Osteoblast (primary cell): Measurements from ENCODE around the gene C12orf75. TPM values are rescaled to one million over a fixed set of nuclear protein-coding genes. Genes with fewer than 3 reads are reported as not detected.

Source experiments
- DNase-seq: peaks from one replicate; pipeline ENCODE4 v3.0.0; 2011; ENCODE audit warnings: low spot score, mixed read lengths; ENCODE audit not compliant: insufficient read length; ENCODE audit errors: missing footprints
- H2AFZ ChIP-seq: 2 replicates; pipeline ENCODE4 v1.6.0; 2011; ENCODE audit warnings: mild to moderate bottlenecking, low read length
- H3K27ac ChIP-seq: 2 replicates; pipeline ENCODE4 v1.5.1; 2011; ENCODE audit warnings: mild to moderate bottlenecking, low read depth, low read length, moderate library complexity
- H3K27me3 ChIP-seq: 2 replicates; pipeline ENCODE4 v1.6.0; 2012; ENCODE audit warnings: mild to moderate bottlenecking, control low read depth, inconsistent platforms, low read length, moderate library complexity; ENCODE audit not compliant: insufficient read depth
- H3K36me3 ChIP-seq: 2 replicates; pipeline ENCODE4 v1.5.1; 2011; ENCODE audit warnings: mild to moderate bottlenecking, low read length, control low read depth, moderate library complexity; ENCODE audit not compliant: insufficient read depth
- H3K4me1 ChIP-seq: 2 replicates; pipeline ENCODE4 v1.5.1; 2011; ENCODE audit warnings: mild to moderate bottlenecking, low read length, control low read depth, moderate library complexity; ENCODE audit not compliant: insufficient read depth
- H3K4me2 ChIP-seq: 2 replicates; pipeline ENCODE4 v1.6.0; 2011; ENCODE audit warnings: mild to moderate bottlenecking, low read length; ENCODE audit not compliant: insufficient read depth
- H3K4me3 ChIP-seq: fragments of 200-600 bp; sonication (generic); 3 replicates; pipeline ENCODE4 v1.5.1; 2012; ENCODE audit warnings: mild to moderate bottlenecking, low read length, inconsistent platforms; ENCODE audit not compliant: insufficient read depth
- H3K79me2 ChIP-seq: 2 replicates; pipeline ENCODE4 v1.6.0; 2012; ENCODE audit warnings: mild to moderate bottlenecking, low read length, control low read depth, inconsistent platforms; ENCODE audit not compliant: insufficient read depth
- H3K9me3 ChIP-seq: 2 replicates; pipeline ENCODE4 v1.5.1; 2011; ENCODE audit warnings: low read depth, low read length, control low read depth
- H4K20me1 ChIP-seq: 2 replicates; pipeline ENCODE4 v1.6.0; 2012; ENCODE audit warnings: mild to moderate bottlenecking, low read length, control low read depth; ENCODE audit not compliant: insufficient read depth
- CTCF ChIP-seq: IDR thresholded peaks from 2 replicates; pipeline ENCODE4 v1.5.1; 2011; ENCODE audit warnings: mild to moderate bottlenecking, low read depth, low read length, moderate library complexity; ENCODE audit errors: extremely low read depth
- total RNA-seq: library from RNA; depleted of rRNA; stranded (reverse); fragments of >200 nt; gene quantifications from 2 replicates; pipeline ENCODE4 v1.2.3, GENCODE V29; 2012

The C12orf75 gene
- total RNA-seq, 1 donor, result 48.5 TPM

- Histone ChIP-seq H3K36me3 (peaks cover 38% of the 10 kb centered on the region), H3K27me3 (no peaks in the 10 kb centered on the region), H3K4me2 (no peak overlapping the region), H4K20me1 (no peaks in the 10 kb centered on the region), H2AFZ (no peak overlapping the region), H3K9me3 (no peaks in the 10 kb centered on the region), H3K27ac (no peak overlapping the region), H3K4me1 (no peaks in the 10 kb centered on the region), H3K4me3 (no peak overlapping the region), H3K79me2 (peaks cover 4% of the 10 kb centered on the region)
- no peak for DNase-seq
- no peak for TF ChIP-seq CTCF
Measured at GRCh38 chr12:105374303-105374702, 43.8 kb downstream of the C12orf75 start.

- DNase-seq, result no peak
- no peaks in the 10 kb centered on the region for H3K27me3 ChIP-seq
Measured at GRCh38 chr12:105377077-105377476, 46.6 kb downstream of the C12orf75 start.

GRCh38 chr12:105378911-105379310, 48.4 kb downstream of the C12orf75 start:
- H4K20me1 ChIP-seq, result no peaks in the 10 kb centered on the region
- no peaks in the 10 kb centered on the region for H3K79me2 ChIP-seq
- H3K27me3 ChIP-seq, result no peaks in the 10 kb centered on the region
- no peak overlapping the region for H3K4me3 ChIP-seq
- H2AFZ ChIP-seq, result no peak overlapping the region
- peak; percentile 44 for TF ChIP-seq CTCF
- H3K27ac ChIP-seq, result no peak overlapping the region
- peaks cover 11% of the 10 kb centered on the region for H3K4me1 ChIP-seq
- no peak overlapping the region for H3K4me2 ChIP-seq
- no peak for DNase-seq
- peaks cover 6% of the 10 kb centered on the region for H3K36me3 ChIP-seq
- H3K9me3 ChIP-seq, result no peaks in the 10 kb centered on the region

More at GRCh38 chr12:105377077-105377476, 46.6 kb downstream of the C12orf75 start:
- H3K79me2 ChIP-seq, result no peaks in the 10 kb centered on the region
- H4K20me1 ChIP-seq, result no peaks in the 10 kb centered on the region
- no peaks in the 10 kb centered on the region for H3K4me1 ChIP-seq
- no peaks in the 10 kb centered on the region for H3K9me3 ChIP-seq
- H3K27ac ChIP-seq, result no peak overlapping the region
- no peak overlapping the region for H2AFZ ChIP-seq
- H3K4me2 ChIP-seq, result no peak overlapping the region
- H3K4me3 ChIP-seq, result no peak overlapping the region
- no peak for TF ChIP-seq CTCF
- peaks cover 21% of the 10 kb centered on the region for H3K36me3 ChIP-seq

GRCh38 chr12:105382771-105383622, 52.5 kb downstream of the C12orf75 start:
- TF ChIP-seq CTCF, result peak; percentile 81
- Histone ChIP-seq H2AFZ (peak overlapping the region; percentile 74), H3K4me2 (peak overlapping the region; percentile 90), H3K36me3 (no peaks in the 10 kb centered on the region), H3K27me3 (no peaks in the 10 kb centered on the region), H3K9me3 (no peaks in the 10 kb centered on the region), H3K4me1 (peaks cover 18% of the 10 kb centered on the region), H4K20me1 (no peaks in the 10 kb centered on the region), H3K27ac (peak overlapping the region; percentile 71), H3K4me3 (peak overlapping the region; percentile 65), H3K79me2 (no peaks in the 10 kb centered on the region)
- peak; percentile 88 for DNase-seq
